ENCODE measurements around the gene PKM. TPM values are rescaled to one million over a fixed set of nuclear protein-coding genes. Genes with fewer than 3 reads are reported as not detected.

PKM gene
- total and polyA plus RNA-seq, 8 donors: 79.9 to 452 (median 272) TPM

DNA sequence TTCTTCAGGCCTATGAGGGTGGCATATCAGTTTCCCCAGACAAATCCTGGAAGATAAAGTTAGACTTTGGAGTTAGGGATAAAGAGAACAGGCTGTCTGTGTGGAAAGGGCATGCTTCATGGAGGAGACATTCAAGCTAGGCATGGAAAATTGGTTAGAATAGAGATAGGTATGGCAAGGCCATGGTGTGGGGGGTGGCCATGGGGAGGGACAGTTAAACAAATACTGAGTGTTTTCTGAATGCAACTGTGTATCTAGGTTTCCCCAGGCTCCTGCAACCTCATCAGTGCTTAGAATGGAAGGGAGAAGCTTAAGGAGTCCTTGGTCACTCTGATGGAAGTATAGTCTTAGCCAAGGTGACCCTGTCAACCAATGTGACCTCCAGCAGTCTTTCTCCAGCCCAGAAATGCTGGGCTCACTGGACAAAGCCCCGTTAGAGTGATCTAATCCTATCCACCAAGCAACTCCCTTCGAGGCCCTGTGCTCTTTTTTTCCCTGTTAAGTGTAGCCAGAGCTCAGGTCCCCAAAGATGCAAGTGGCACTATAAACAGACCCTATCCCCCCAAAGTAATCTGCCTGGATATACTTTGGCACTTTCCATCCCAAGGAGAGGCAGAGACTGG lies 5.5 kb upstream of the PKM start:
- peak overlapping the region in 4 of 5 donors; percentile 56 to 73 (median 67) for H3K27ac ChIP-seq
- H3K27me3 ChIP-seq: no peaks in the 10 kb centered on the region
- intact Hi-C loops (cut with DNase I; ENCODE audit: low total_unique reads): no loop called here
- TF ChIP-seq POLR2A (IDR thresholded peaks at IDR 0.05) (no peak), EP300 (IDR thresholded peaks at IDR 0.05) (no peak), POLR2AphosphoS5 (IDR thresholded peaks at IDR 0.05) (no peak)
- TF ChIP-seq, protein P1, sequence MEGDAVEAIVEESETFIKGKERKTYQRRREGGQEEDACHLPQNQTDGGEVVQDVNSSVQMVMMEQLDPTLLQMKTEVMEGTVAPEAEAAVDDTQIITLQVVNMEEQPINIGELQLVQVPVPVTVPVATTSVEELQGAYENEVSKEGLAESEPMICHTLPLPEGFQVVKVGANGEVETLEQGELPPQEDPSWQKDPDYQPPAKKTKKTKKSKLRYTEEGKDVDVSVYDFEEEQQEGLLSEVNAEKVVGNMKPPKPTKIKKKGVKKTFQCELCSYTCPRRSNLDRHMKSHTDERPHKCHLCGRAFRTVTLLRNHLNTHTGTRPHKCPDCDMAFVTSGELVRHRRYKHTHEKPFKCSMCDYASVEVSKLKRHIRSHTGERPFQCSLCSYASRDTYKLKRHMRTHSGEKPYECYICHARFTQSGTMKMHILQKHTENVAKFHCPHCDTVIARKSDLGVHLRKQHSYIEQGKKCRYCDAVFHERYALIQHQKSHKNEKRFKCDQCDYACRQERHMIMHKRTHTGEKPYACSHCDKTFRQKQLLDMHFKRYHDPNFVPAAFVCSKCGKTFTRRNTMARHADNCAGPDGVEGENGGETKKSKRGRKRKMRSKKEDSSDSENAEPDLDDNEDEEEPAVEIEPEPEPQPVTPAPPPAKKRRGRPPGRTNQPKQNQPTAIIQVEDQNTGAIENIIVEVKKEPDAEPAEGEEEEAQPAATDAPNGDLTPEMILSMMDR (IDR thresholded peaks at IDR 0.05): no peak
- H3K36me3 ChIP-seq: peaks cover 8 to 29% (median 22%) of the 10 kb centered on the region in 4 donors
- no peak for DNase-seq
- WGBS, 5 donors: 83 to 100% (median 91%) methylated on average over 2 of the region's 2 CpGs
- no peaks in the 10 kb centered on the region for H3K9me3 ChIP-seq
- no peak overlapping the region for H3K4me3 ChIP-seq
- H3K4me1 ChIP-seq: peaks cover 18 to 38% (median 22%) of the 10 kb centered on the region in 4 donors

GRCh38 chr15:72235298-72235697 lies 4.3 kb upstream of the PKM start:
- WGBS, 5 donors: 88 to 96% (median 92%) methylated on average over 4 of the region's 4 CpGs
- H3K4me3 ChIP-seq: no peak overlapping the region
- peaks cover 18 to 38% (median 26%) of the 10 kb centered on the region in 4 donors for H3K4me1 ChIP-seq
- no peaks in the 10 kb centered on the region for H3K27me3 ChIP-seq
- peaks cover 0 to 17% (median 10%) of the 10 kb centered on the region in 4 donors for H3K36me3 ChIP-seq
- intact Hi-C loops (cut with DNase I; ENCODE audit: low total_unique reads): no loop called here
- no peak for TF ChIP-seq POLR2A (IDR thresholded peaks at IDR 0.05)
- TF ChIP-seq POLR2AphosphoS5 (IDR thresholded peaks at IDR 0.05): no peak
- TF ChIP-seq, protein P1 (IDR thresholded peaks at IDR 0.05): no peak
- TF ChIP-seq EP300 (IDR thresholded peaks at IDR 0.05): no peak
- no peak overlapping the region for H3K27ac ChIP-seq
- no peak for DNase-seq
- no peaks in the 10 kb centered on the region for H3K9me3 ChIP-seq

GRCh38 chr15:72233769-72234168 lies 2.8 kb upstream of the PKM start:
- WGBS, 5 donors: 91 to 98% (median 97%) methylated on average over 6 of the region's 6 CpGs
- intact Hi-C loops (cut with DNase I; ENCODE audit: low total_unique reads): no loop called here
- no peaks in the 10 kb centered on the region for H3K27me3 ChIP-seq

DNA sequence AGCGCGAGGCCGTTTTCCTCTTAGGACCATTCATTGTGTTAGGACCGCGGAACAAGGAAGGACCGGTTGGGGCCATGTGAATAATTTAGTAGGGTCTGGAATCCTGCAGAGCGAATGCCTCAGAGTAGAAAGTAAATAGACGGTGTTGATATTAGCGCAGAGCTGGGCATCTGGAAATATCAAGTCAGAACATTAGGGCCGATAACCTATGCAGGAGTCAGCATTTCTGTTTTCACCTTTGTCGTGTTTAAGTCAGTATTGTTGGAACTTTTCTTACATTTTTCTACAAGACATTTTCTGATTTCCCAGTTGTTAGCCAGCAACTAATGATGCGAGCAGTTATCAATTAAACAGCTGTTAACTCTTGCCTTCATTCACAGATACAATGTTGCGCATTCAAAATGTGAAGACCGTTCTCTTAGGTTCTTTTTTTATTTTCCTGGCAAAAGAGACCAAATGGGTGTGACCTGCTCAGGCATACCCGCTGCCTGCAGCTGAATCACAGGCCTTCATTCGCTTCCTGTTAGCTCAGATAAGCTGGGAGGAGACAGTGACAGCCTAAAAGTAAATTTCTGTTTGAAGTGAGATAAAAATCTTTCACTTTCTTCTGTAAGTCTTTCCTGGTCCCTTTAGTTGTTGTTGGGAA lies 966 bp upstream of the PKM start:
- intact Hi-C loops (cut with DNase I; ENCODE audit: low total_unique reads): no loop called here
- Histone ChIP-seq H3K9me3 (no peaks in the 10 kb centered on the region), H3K4me3 (peak overlapping the region; percentile 78 to 96 (median 90)), H3K27me3 (no peaks in the 10 kb centered on the region), H3K4me1 (peaks cover 40 to 51% (median 48%) of the 10 kb centered on the region in 4 donors), H3K36me3 (no peaks in the 10 kb centered on the region), H3K27ac (peak overlapping the region; percentile 91 to 97 (median 96))
- peak; percentile 45 to 77 for DNase-seq
- TF ChIP-seq POLR2AphosphoS5 (IDR thresholded peaks at IDR 0.05): peak in 2 of 3 donors; percentile 50 to 69
- TF ChIP-seq, protein P1 (IDR thresholded peaks at IDR 0.05): no peak
- 1 to 2% (median 2%) methylated on average over 13 to 16 of the region's 16 CpGs for WGBS, 5 donors

More at GRCh38 chr15:72233769-72234168, 2.8 kb upstream of the PKM start:
- TF ChIP-seq POLR2AphosphoS5 (IDR thresholded peaks at IDR 0.05): no peak
- no peak for TF ChIP-seq EP300 (IDR thresholded peaks at IDR 0.05)
- TF ChIP-seq, protein P1 (IDR thresholded peaks at IDR 0.05): no peak
- TF ChIP-seq POLR2A (IDR thresholded peaks at IDR 0.05): no peak
- H3K9me3 ChIP-seq: no peaks in the 10 kb centered on the region
- H3K27ac ChIP-seq: no peak overlapping the region
- H3K4me3 ChIP-seq: no peak overlapping the region
- H3K36me3 ChIP-seq: peaks cover 0 to 4% (median 0%) of the 10 kb centered on the region in 4 donors
- no peak for DNase-seq
- peaks cover 27 to 46% (median 35%) of the 10 kb centered on the region in 4 donors for H3K4me1 ChIP-seq
